HepG2 (cell line): ENCODE results near the gene RNGTT. TPM values are rescaled to one million over a fixed set of nuclear protein-coding genes. Genes with fewer than 3 reads are reported as not detected.
A peak's percentile ranks its signal among the peaks of the same experiment; 100 is the strongest.

Experiments used
- ATAC-seq: fragments of 200-7000 bp; cut with Tn5 transposase; 3 replicates; pipeline ENCODE4 v1.9.1; 2020; ENCODE audit warnings: mild to moderate bottlenecking, moderate library complexity
- BruUV-seq: library from RNA; stranded (reverse); fragments of 400-500 nt; replicated peaks from 2 replicates; lab custom pipeline; 2021; lab: Mats Ljungman, UMichigan
- CTCF ChIA-PET: fragments of 300-600 bp; formaldehyde crosslinking; extraction: SDS; loops from one replicate; lab custom pipeline; 2021; ENCODE audit warnings: low total read pairs, inconsistent platforms, low intra/inter-chr PET ratio; lab: Yijun Ruan, JAX
- POLR2A ChIA-PET: fragments of 350-600 bp; sonication (Branson Sonifier 250); formaldehyde crosslinking; loops from one replicate; lab custom pipeline; 2020; ENCODE audit warnings: antibody characterized with exemption, inconsistent platforms; lab: Yijun Ruan, JAX
- DNase-seq: peaks from one replicate; pipeline ENCODE4 v3.0.0-alpha.2; 2015; ENCODE audit warnings: low spot score
- FAIRE-seq: peaks from 3 replicates; lab custom pipeline; 2011; peaks lifted over from hg19 to GRCh38; lab: Jason Lieb, UNC
- H2AFZ ChIP-seq: one replicate; pipeline ENCODE4 v1.6.1; 2011; ENCODE audit warnings: low read length, inconsistent platforms
- H3K27ac ChIP-seq: fragments of 300-600 bp; 3 replicates; pipeline ENCODE4 v1.8.0; 2011; ENCODE audit warnings: mixed run types, mild to moderate bottlenecking, mixed read lengths, low read length, inconsistent platforms; ENCODE audit not compliant: insufficient read depth; ENCODE audit errors: extremely low read length
- H3K27me3 ChIP-seq, 2 experiments: fragments of 200-600 bp in 1 of 2; 2 replicates in 1 of 2; 3 replicates in 1 of 2; pipeline versions ENCODE4 v1.6.0 to v1.8.0; 2011; ENCODE audit warnings: low read length in 2 of 2, mild to moderate bottlenecking in 2 of 2, moderate library complexity in 2 of 2, inconsistent platforms in 1 of 2; ENCODE audit not compliant: insufficient read depth in 2 of 2, control insufficient read depth in 1 of 2
- H3K36me3 ChIP-seq, 2 experiments: fragments of 200-600 bp in 1 of 2; replicated peaks in 1 of 2; 2 replicates in 1 of 2; 3 replicates in 1 of 2; pipeline versions ENCODE4 v1.5.1 to v1.8.0; 2011; ENCODE audit warnings: low read length in 2 of 2, inconsistent platforms in 1 of 2; ENCODE audit not compliant: insufficient read depth in 2 of 2, control insufficient read depth in 1 of 2
- H3K4me1 ChIP-seq: 2 replicates; pipeline ENCODE4 v1.5.1; 2012; ENCODE audit warnings: low read length, inconsistent platforms; ENCODE audit not compliant: insufficient read depth
- H3K4me2 ChIP-seq: 2 replicates; pipeline ENCODE4 v1.6.0; 2011; ENCODE audit warnings: low read depth, low read length, inconsistent platforms
- H3K4me3 ChIP-seq, 3 experiments: fragments of 200-600 bp in 1 of 3; sonication (generic), shearing (Covaris generic) in 1 of 3; replicated peaks in 1 of 3; 2 replicates each; pipeline ENCODE4 v1.5.1; 2011 to 2016; ENCODE audit warnings: low read length in 3 of 3, inconsistent platforms in 2 of 3, low read depth in 2 of 3, mild to moderate bottlenecking in 2 of 3, control low read depth in 1 of 3, mixed read lengths in 1 of 3; ENCODE audit not compliant: insufficient read depth in 1 of 3
- H3K79me2 ChIP-seq: one replicate; pipeline ENCODE4 v1.6.1; 2011; ENCODE audit warnings: low read length, inconsistent platforms; ENCODE audit not compliant: insufficient read depth
- H3K9ac ChIP-seq: 2 replicates; pipeline ENCODE4 v1.6.0; 2011; ENCODE audit warnings: mild to moderate bottlenecking, low read depth, low read length, inconsistent platforms; ENCODE audit not compliant: insufficient read depth
- H3K9me3 ChIP-seq: 2 replicates; pipeline ENCODE4 v1.5.1; 2012; ENCODE audit warnings: mild to moderate bottlenecking, low read length
- H4K20me1 ChIP-seq: 2 replicates; pipeline ENCODE4 v1.6.0; 2011; ENCODE audit warnings: inconsistent platforms, mild to moderate bottlenecking, low read length, moderate library complexity; ENCODE audit not compliant: insufficient read depth
- AHDC1 ChIP-seq: sonication (generic); formaldehyde crosslinking; IDR thresholded peaks from 2 replicates; pipeline ENCODE4 v1.5.1; 2020; ENCODE audit warnings: mild to moderate bottlenecking, missing genetic modification reagents, borderline replicate concordance
- GZF1 ChIP-seq: sonication (generic); formaldehyde crosslinking; IDR thresholded peaks from 2 replicates; pipeline ENCODE4 v1.5.1; 2020; ENCODE audit warnings: mild to moderate bottlenecking, missing genetic modification reagents
- HDAC1 ChIP-seq: sonication (generic); formaldehyde crosslinking; IDR thresholded peaks from 2 replicates; pipeline ENCODE4 v1.5.1; 2020; ENCODE audit warnings: mild to moderate bottlenecking, missing genetic modification reagents
- PBX2 ChIP-seq: IDR thresholded peaks from 2 replicates; pipeline ENCODE4 v1.6.1; 2016; ENCODE audit warnings: control low read depth
- RCOR2 ChIP-seq: IDR thresholded peaks from 2 replicates; pipeline ENCODE4 v1.6.1; 2016; ENCODE audit warnings: missing biosample characterization, missing genetic modification reagents
- SNRNP70 ChIP-seq: fragments of 200-400 bp; formaldehyde crosslinking; IDR thresholded peaks from 2 replicates; pipeline ENCODE4 v1.6.1; 2017; ENCODE audit warnings: mild to moderate bottlenecking, low read depth, low read length, moderate library complexity
- TEAD3 ChIP-seq: optimal IDR thresholded peaks from 2 replicates; pipeline ENCODE3; 2016; ENCODE audit warnings: borderline replicate concordance
- ZNF143 ChIP-seq: sonication (generic); formaldehyde crosslinking; IDR thresholded peaks from 2 replicates; pipeline ENCODE4 v1.4.0; 2020; ENCODE audit warnings: missing genetic modification reagents
- ZNF317 ChIP-seq: sonication (generic); formaldehyde crosslinking; IDR thresholded peaks from 2 replicates; pipeline ENCODE4 v1.5.0; 2020; ENCODE audit warnings: mild to moderate bottlenecking, missing genetic modification reagents
- ZNF639 ChIP-seq: conservative IDR thresholded peaks from 2 replicates; pipeline ENCODE4 v1.6.1; 2018; ENCODE audit warnings: missing genetic modification reagents
- ZNF713 ChIP-seq: sonication (generic); formaldehyde crosslinking; IDR thresholded peaks from 2 replicates; pipeline ENCODE4 v1.4.0; 2020; ENCODE audit warnings: mild to moderate bottlenecking, missing genetic modification reagents
- ZNF749 ChIP-seq: sonication (generic); formaldehyde crosslinking; IDR thresholded peaks from 2 replicates; pipeline ENCODE4 v1.8.0; 2022; ENCODE audit warnings: mild to moderate bottlenecking, missing genetic modification reagents, moderate library complexity, borderline replicate concordance
- WGBS: methylation state at CpG from one replicate; pipeline ENCODE4 v1.1.6; 2017; ENCODE audit warnings: low lambda C conversion rate; 5-methylcytosine and 5-hydroxymethylcytosine counted together
- in situ Hi-C: cut with HindIII; loops from 2 replicates; pipeline ENCODE4 v1.10.0; 2017; ENCODE audit warnings: low pct_unique_long_range_greater_than_20kb; ENCODE audit not compliant: extremely low pct_ligation_motif_present
- intact Hi-C: fragments of 100-400 bp; cut with micrococcal nuclease; formaldehyde crosslinking; loops from one replicate; pipeline ENCODE4 v1.10.0; 2022; ENCODE audit not compliant: unreplicated experiment
- polyA plus RNA-seq, 8 experiments: library from polyadenylated mRNA; depleted of rRNA in 3 of 8; stranded (reverse) in 7 of 8; unstranded in 1 of 8; fragments of >200 nt; fragmentation: Illumina TruSeq in 4 of 8; extraction: Trizol in 4 of 8; gene quantifications; 2 replicates each; pipeline versions ENCODE4 v1.2.1 to v1.2.3, GENCODE V29; 2011 to 2016; ENCODE audit warnings: low read depth in 4 of 8, missing spikeins in 1 of 8, mixed read lengths in 1 of 8; ENCODE audit not compliant: insufficient read depth in 1 of 8
- total RNA-seq, 5 experiments: library from RNA; depleted of rRNA; stranded (reverse); fragments of >200 nt; fragmentation: Illumina TruSeq; extraction: Trizol; gene quantifications; 2 replicates each; pipeline ENCODE4 v1.2.3, GENCODE V29; 2016; ENCODE audit warnings: low read depth in 1 of 5

The RNGTT gene
- total and polyA plus RNA-seq, 2 of the 13 experiments (the other 11 are each of a cell fraction or from before 2014, with no cell fraction given) = 6.0 to 22.6 TPM

GRCh38 chr6:88815491-88815890 lies 147.9 kb downstream of the RNGTT start:
- Histone ChIP-seq H3K9me3 (no peaks in the 10 kb centered on the region), H3K79me2 (peaks cover 2% of the 10 kb centered on the region), H3K27me3 (no peaks in the 10 kb centered on the region), H3K4me2 (no peak overlapping the region), H3K27ac (no peak overlapping the region), H3K36me3 (no peaks in the 10 kb centered on the region), H3K4me3 (no peak overlapping the region), H2AFZ (no peak overlapping the region), H3K4me1 (peaks cover 18% of the 10 kb centered on the region), H3K9ac (no peak overlapping the region), H4K20me1 (no peaks in the 10 kb centered on the region; the same call in 1 of the 2 replicates)
- FAIRE-seq = no peak
- ChIA-PET CTCF (no interaction called here), POLR2A (no interaction called here)
- WGBS = 91% methylated on average over 5 of the region's 5 CpGs
- intact Hi-C loops (no loop called here), in situ Hi-C loops (no loop called here)
- ATAC-seq = no peak; the same call in 2 of the 3 replicates
- DNase-seq = no peak
- no TSS peak for BruUV-seq
- no peak for TF ChIP-seq ZNF749
- no peak for TF ChIP-seq PBX2 (CRISPR knock-in tag)
- no peak for TF ChIP-seq SNRNP70
- no peak for TF ChIP-seq ZNF639
- TF ChIP-seq ZNF143 (CRISPR knock-in tag) = no peak
- TF ChIP-seq GZF1 (CRISPR knock-in tag) = no peak

- peak; percentile 33 for DNase-seq
- Histone ChIP-seq H2AFZ (no peak overlapping the region), H3K27ac (no peak overlapping the region), H3K9ac (no peak overlapping the region), H3K79me2 (peaks cover 2% of the 10 kb centered on the region), H3K4me2 (no peak overlapping the region), H3K4me3 (no peak overlapping the region), H3K27me3 (no peaks in the 10 kb centered on the region), H4K20me1 (no peaks in the 10 kb centered on the region; the same call in 1 of the 2 replicates), H3K36me3 (no peaks in the 10 kb centered on the region), H3K9me3 (no peaks in the 10 kb centered on the region), H3K4me1 (peaks cover 18% of the 10 kb centered on the region)
- CTCF ChIA-PET = no interaction called here
- POLR2A ChIA-PET = no interaction called here
- no TSS peak for BruUV-seq
- 5% methylated on average over 1 of the region's 1 CpG for WGBS
- intact Hi-C loops (no loop called here), in situ Hi-C loops (no loop called here)
- peak; percentile 85 for ATAC-seq
- FAIRE-seq = peak; percentile 49
- TF ChIP-seq ZNF317 (CRISPR knock-in tag) = 0 out of 2 replicates have a peak, but pooled peaks have one; percentile 22
- TF ChIP-seq HDAC1 (CRISPR knock-in tag) = no peak
- TF ChIP-seq RCOR2 (CRISPR knock-in tag) = 0 out of 2 replicates have a peak, but pooled peaks have one; percentile 38
- no peak for TF ChIP-seq ZNF713
- TF ChIP-seq AHDC1 = 0 out of 2 replicates have a peak, but pooled peaks have one; percentile 31
- no peak for TF ChIP-seq TEAD3 (CRISPR knock-in tag)
Observed at GRCh38 chr6:88814909-88815308, 148.5 kb downstream of the RNGTT start.
